Activated naive CD4-positive, alpha-beta T cell treated with anti-CD3 and anti-CD28 coated beads, Interleukin-2, amount 50 U/mL, for 72 hours (primary cell): ENCODE data around the gene LHX2. TPM values are rescaled to one million over a fixed set of nuclear protein-coding genes. Genes with fewer than 3 reads are reported as not detected.

Experiments
- ATAC-seq, 2 donors: fragments of 150-1000 bp; cut with Tn5 transposase; 2 replicates each; pipeline ENCODE4 v1.10.0; 2021; ENCODE audit warnings: mild to moderate bottlenecking in 2 of 2, moderate library complexity in 2 of 2
- DNase-seq, 2 donors: peaks; one replicate each; pipeline ENCODE4 v3.0.0; 2021 to 2022; ENCODE audit warnings: low spot score in 2 of 2
- H3K27ac Mint-ChIP-seq, 2 donors: one replicate each; pipeline ENCODE4 v1.8.0; 2022; ENCODE audit warnings: mild to moderate bottlenecking in 2 of 2, mixed read lengths in 2 of 2
- H3K36me3 Mint-ChIP-seq, 2 donors: one replicate each; pipeline ENCODE4 v1.8.0; 2022; ENCODE audit warnings: mixed read lengths in 2 of 2
- H3K9me3 Mint-ChIP-seq, 2 donors: one replicate each; pipeline ENCODE4 v1.8.0; 2022; ENCODE audit warnings: mixed read lengths in 2 of 2
- total RNA-seq, 2 donors: library from RNA; stranded (reverse); gene quantifications; one replicate each; pipeline ENCODE4 v1.2.3, GENCODE V29; 2022

LHX2 gene
- total RNA-seq, 2 donors from 2014 or later, result not detected

DNA sequence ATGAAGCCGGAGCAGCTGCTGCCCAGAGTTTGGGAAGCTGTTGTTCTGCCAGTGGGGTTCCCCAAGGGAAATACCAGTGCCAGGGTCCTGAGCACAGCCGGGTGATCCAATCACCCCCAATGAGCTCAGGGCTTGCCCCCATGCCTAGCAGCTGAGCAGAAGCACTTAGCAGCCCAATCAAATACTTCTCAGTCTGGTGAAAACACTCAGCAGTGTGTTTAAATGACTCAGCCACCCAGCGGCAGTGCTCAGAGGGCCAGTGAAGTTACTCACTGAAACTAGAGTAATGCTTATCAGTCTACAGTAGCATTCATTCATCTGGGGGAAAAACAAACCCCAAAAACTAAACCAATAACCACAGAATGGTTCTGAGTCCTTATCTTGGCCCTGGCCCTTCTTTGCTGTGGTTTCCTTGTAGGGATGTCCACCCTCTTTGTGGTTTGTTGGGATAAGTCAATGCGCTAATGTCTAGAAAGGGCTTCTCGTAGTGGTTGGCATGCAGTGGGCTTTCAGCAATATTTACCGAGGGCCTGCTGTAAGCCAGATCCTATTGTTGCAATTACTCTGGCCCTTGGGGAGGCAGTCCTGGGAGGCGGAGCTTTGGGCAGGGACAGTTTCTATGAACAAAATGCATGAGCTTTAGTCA is 43.1 kb downstream of the LHX2 start:
- Mint-ChIP-seq H3K36me3 (no peaks in the 10 kb centered on the region), H3K27ac (no peak overlapping the region), H3K9me3 (peaks cover 0 to 10% of the 10 kb centered on the region in 2 donors)
- peak; percentile 97 to 99 for ATAC-seq
- DNase-seq, result peak in 1 of 2 donors; percentile 43

DNA sequence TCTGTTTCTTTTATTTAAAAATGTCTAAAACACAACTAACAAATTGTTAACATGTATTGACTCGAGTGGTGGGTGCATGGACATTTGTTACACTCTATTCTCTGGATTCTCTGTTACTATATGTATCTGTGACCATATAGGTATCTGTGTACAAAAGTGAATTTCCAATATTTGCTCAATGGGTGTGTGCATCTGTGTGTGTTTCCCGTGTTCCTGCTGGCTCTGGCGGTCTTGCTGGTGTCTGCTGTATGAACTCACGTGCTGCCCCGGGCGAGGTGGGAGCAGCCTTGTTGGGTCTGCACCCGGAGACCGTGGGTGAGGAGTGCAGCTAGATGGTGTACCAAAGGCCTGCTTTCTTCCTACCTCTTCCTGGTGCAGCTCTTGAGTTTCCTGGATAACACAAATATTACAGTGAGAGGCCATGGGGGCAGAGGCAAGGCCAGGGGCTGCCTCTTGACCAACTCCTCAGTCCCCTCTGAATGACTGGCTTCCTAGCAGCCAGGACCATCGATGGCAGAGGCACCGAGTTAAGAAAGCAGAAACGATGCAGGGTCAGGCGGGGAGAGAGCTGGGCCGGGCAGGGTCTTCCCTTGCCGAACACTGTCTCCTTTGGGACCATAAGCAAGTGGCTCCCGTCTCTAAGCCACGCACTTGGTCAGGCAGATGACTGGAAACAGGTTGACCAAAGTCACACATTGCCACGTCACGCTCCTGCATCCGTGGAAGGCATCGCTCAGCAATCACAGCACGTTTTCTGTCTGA is 49.5 kb downstream of the LHX2 start:
- no peak overlapping the region for H3K27ac Mint-ChIP-seq
- H3K9me3 Mint-ChIP-seq, result peaks cover 0 to 4% of the 10 kb centered on the region in 2 donors
- no peaks in the 10 kb centered on the region for H3K36me3 Mint-ChIP-seq
- ATAC-seq (no peak), DNase-seq (no peak)

DNA sequence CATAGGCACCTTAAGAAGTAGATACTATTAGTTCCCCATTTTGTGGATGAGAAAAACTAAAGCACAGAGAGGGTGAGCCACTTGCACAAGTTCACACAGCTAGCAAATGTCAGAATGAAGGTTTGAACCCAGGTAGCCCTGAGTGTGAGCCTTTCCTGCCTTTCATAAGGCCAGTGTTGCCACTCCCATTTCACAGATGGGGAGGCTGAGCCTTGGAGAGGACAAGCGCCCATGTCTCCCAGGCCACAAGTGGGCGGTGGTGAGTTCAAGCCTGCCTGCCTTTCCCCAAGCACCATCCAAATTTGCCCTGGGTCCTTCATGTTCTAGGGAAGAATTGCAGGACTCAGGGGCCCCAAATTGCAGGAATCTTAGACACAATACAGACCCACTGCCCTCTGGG is 50.6 kb downstream of the LHX2 start:
- ATAC-seq (no peak), DNase-seq (no peak)
- no peak overlapping the region for H3K27ac Mint-ChIP-seq
- H3K9me3 Mint-ChIP-seq, result peaks cover 0 to 4% of the 10 kb centered on the region in 2 donors
- H3K36me3 Mint-ChIP-seq, result no peaks in the 10 kb centered on the region

DNA sequence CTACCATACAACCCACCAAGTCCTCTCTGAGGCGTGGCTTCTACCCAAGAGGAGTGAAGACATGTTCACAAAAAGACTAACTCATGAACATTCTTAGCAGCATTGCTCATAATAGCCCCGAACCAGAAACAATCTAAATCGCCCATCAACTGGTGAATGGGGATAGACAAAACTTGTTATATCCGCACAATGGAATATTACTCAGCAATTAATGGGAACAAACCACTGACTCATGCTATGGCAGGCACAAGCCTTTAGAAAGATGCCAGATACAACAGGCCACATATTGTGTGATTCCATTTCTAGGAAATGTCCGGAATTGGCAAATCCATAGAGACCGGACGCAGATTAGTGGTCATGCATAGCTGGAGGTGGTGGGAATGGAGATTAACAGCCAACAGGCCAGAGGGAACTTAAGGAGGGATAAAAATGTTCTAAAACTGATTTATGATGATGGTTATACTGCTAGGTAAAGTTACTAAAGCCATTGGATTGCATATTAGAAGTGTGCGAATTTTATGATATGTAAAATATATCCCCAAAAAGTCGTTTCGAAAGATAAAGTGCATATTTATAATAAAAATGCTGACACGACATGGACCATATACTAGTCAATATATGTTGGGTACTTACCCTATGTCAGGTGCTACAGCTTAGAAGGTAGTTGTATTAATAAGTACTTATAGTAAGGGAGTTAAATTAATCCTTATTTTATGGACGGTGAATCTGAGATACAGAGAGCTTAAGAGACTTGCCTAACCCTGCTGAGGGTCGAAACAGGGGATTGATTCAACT is 55.4 kb downstream of the LHX2 start:
- no peak overlapping the region for H3K27ac Mint-ChIP-seq
- no peak for ATAC-seq

DNA sequence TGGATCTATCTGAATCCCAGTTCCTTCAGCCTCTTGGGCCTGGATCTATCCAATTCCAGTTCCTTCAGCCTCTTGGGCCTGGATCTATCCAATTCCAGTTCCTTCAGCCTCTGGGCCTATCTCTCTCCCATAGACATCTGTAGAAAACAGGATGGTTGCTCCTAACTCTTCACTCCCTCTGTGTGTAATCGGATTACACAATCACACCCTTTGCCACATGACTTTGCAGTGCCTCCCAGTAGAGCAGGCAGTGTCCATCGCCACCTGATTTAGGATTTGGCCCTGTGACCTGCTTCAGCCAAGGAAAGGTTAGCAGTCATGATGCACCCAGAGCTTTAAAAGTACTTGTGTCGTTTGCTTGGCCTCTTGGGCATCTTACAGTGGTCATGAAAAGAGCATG is 56.7 kb downstream of the LHX2 start:
- ATAC-seq (no peak), DNase-seq (no peak)
- Mint-ChIP-seq H3K9me3 (peaks cover 3 to 5% of the 10 kb centered on the region in 2 donors), H3K27ac (no peak overlapping the region), H3K36me3 (no peaks in the 10 kb centered on the region)

More for the DNA sequence above, 55.4 kb downstream of the LHX2 start:
- Mint-ChIP-seq H3K36me3 (no peaks in the 10 kb centered on the region), H3K9me3 (peaks cover 3 to 5% of the 10 kb centered on the region in 2 donors)
- DNase-seq, result no peak

DNA sequence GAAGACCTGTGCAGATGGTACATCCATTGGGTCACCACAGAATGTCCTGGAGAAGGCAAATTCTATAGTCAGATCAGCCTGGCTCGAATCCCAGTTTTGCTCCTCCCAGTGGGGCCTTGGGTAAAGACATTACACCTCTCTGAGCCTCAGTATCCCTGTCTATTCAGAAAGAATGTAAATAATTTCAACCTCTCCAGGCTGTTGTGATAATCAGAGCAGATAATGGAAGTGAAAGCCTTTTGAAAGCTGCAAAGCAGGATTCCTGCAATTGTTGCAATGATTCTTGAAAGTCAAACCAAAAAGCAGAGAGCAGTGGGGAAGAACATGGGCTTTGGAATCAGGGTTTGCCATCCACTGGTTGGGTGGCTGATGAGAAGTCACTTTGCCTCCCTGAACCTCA is 63.2 kb downstream of the LHX2 start:
- Mint-ChIP-seq H3K9me3 (peaks cover 0 to 5% of the 10 kb centered on the region in 2 donors), H3K36me3 (no peaks in the 10 kb centered on the region), H3K27ac (no peak overlapping the region)

DNA sequence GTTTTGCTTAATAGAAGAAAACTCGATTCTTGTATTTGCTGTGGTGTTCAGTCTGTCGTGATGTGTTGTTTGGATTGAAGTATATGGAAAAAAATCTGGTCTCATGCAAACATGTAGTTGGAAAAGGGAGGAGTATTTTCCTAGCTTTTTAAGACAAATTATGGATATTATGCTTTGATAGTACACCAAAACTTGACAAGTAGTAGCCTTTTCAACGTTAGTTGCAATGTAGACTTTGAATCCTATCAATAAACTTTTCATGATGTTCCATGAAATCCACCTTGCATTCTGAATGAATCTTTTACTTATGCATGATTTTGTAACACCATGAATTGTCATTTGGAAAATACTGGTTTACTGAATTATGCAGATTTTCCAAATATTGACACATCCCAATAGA is 64.2 kb downstream of the LHX2 start:
- no peak for DNase-seq
- no peaks in the 10 kb centered on the region for H3K36me3 Mint-ChIP-seq
- ATAC-seq, result no peak
- H3K27ac Mint-ChIP-seq, result no peak overlapping the region
- H3K9me3 Mint-ChIP-seq, result no peaks in the 10 kb centered on the region

More for the DNA sequence above, 63.2 kb downstream of the LHX2 start:
- DNase-seq (no peak), ATAC-seq (no peak)

DNA sequence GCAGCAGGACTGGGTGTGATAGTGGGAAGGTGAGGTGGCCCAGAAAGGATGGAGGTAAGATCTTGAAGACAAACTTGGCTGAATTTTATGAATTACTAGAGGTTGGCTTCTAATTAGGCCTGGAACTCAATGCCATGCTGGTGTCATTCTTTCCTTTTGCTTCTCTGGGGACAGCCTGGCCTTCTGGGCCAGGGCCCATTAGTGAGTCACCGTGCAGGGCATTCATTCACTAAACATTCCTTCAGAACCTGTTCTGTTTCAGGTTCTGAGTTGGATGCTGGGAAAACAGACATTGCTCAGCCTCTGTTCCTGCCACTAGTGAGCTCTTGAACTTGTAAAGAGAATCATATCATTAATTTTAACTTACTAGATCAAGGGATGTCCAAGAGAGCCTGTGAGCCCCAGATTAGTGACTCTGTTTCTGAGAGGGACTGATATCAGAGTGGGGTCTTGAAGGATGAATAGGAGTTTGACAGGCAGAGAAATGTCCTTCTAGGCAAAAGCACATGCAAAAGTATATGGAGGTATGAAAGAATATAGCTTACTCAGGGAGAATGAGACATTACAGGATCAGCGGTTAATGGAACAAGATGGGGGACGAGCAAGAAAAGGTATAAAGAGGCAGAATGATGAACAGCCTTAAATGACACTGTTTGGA is 66.5 kb downstream of the LHX2 start:
- no peak for DNase-seq
- no peaks in the 10 kb centered on the region for H3K9me3 Mint-ChIP-seq
- ATAC-seq, result no peak
- no peak overlapping the region for H3K27ac Mint-ChIP-seq
- no peaks in the 10 kb centered on the region for H3K36me3 Mint-ChIP-seq

DNA sequence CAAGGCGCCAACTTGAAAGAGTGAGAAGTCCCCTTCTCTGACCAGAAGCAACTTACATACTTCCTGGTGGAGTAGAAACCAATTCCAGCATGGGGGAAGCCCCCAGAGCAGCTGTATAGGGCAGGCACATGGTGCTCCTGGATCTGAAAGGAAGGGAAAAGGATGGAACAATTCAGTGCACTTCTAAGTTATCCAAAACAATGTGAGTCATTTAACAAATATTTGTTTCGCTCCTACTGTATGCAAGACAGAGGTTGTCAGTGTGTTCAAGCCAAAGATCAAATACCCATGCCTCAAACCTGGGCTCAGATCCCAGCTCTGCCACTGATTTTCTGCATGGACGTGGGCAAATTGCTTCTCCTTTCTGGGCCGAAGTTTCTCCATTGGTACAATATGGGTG is 67.1 kb downstream of the LHX2 start:
- Mint-ChIP-seq H3K9me3 (no peaks in the 10 kb centered on the region), H3K36me3 (no peaks in the 10 kb centered on the region), H3K27ac (no peak overlapping the region)
- no peak for ATAC-seq
- no peak for DNase-seq

DNA sequence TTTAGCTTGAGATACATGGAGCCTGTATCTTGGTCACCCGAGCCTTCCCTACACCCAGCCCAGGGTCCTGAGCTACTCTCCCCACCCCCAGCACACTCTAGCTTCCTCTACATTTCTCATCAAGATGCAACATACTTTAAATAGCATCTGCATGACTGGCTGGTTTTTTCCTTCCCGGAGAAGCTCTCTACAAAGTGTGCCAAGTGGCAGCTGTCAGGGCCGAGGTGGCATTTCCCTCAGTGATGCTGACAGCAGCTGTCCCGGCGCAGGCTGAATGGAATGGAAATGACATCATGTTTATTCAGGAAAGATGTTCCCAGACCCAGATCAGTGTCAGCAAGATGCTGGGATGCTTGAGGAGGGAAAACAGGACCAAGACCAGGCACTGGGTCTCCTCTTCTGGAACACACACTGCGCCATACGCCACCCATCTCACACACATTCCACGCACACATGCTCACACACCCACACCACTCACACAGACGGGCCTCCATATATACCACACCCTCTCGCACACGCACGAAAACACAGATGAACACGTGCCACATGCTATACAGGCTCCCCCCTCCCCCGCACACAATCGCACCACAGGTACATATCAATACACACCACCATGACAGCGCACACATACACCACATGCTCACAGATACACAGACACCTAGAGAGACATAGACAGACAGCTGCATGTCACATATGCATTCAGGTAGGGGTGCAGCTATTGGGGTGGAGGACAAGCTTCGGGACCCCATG is 67.8 kb downstream of the LHX2 start:
- ATAC-seq, result no peak
- H3K36me3 Mint-ChIP-seq, result peaks cover 0 to 3% of the 10 kb centered on the region in 2 donors
- DNase-seq, result no peak
- H3K9me3 Mint-ChIP-seq, result no peaks in the 10 kb centered on the region
- no peak overlapping the region for H3K27ac Mint-ChIP-seq

DNA sequence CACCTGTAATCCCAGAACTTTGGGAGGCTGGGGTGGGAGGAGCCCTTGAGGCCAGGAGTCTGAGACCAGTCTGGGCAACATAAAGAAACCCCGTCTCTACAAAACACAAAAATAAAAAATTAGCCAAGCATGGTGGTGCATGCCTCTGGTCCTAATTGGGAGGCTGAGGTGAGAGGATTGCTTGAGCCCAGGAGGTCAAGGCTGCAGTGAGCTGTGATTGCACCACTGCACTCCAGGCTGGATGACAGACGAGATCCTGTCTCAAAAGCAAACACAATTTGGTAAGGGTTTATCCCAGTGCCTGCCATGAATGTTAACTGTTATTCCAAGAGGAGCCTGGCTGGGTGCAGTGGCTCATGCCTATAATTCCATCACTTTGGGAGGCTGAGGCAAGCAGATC is 71.1 kb downstream of the LHX2 start:
- peaks cover 4 to 22% of the 10 kb centered on the region in 2 donors for H3K9me3 Mint-ChIP-seq
- H3K36me3 Mint-ChIP-seq, result peaks cover 15 to 17% of the 10 kb centered on the region in 2 donors
- H3K27ac Mint-ChIP-seq, result no peak overlapping the region
- DNase-seq, result no peak
- no peak for ATAC-seq

Other genes with a start within 250 kb of the LHX2 start
- gene DENND1A, start 81.6 kb upstream of the LHX2 start, total RNA-seq, result 10 to 100 TPM; 12.6 to 22.7 TPM
- 1 to 10 TPM; 3.1 to 5.4 TPM for gene NEK6, start 246.2 kb downstream of the LHX2 start, total RNA-seq